Activated naive CD4-positive, alpha-beta T cell treated with anti-CD3 and anti-CD28 coated beads, Interleukin-2, amount 10 ng/mL, durations not matched to agents 7 days and 5 days (primary cell): Measurements from ENCODE around the gene TRIM27.
"Not testable (repeated sequence)": the region's sequence is repeated elsewhere in the genome, so short reads cannot be mapped to it uniquely, and the experiment has no call there.

Experiments
- CTCF ChIA-PET: fragments of 350-600 bp; sonication (Branson Sonifier 250); formaldehyde crosslinking; loops from one replicate; lab custom pipeline; 2021; ENCODE audit warnings: antibody characterized with exemption; lab: Charles Lee
- DNase-seq: peaks from one replicate; pipeline ENCODE4 v3.0.0-alpha.2; 2020
- H3K27ac Mint-ChIP-seq: one replicate; pipeline ENCODE4 v1.8.0; 2021; ENCODE audit warnings: mild to moderate bottlenecking, moderate library complexity, mixed read lengths
- H3K27me3 Mint-ChIP-seq: one replicate; pipeline ENCODE4 v1.8.0; 2021; ENCODE audit warnings: mild to moderate bottlenecking, mixed read lengths
- H3K36me3 Mint-ChIP-seq: one replicate; pipeline ENCODE4 v1.8.0; 2021; ENCODE audit warnings: mixed read lengths
- H3K4me1 Mint-ChIP-seq: one replicate; pipeline ENCODE4 v1.8.0; 2021; ENCODE audit warnings: mixed read lengths
- H3K4me3 Mint-ChIP-seq: one replicate; pipeline ENCODE4 v1.8.0; 2021; ENCODE audit warnings: mild to moderate bottlenecking, moderate library complexity, mixed read lengths
- H3K9me3 Mint-ChIP-seq: one replicate; pipeline ENCODE4 v1.8.0; 2021; ENCODE audit warnings: mixed read lengths

Gene TRIM27

GRCh38 chr6:28856620-28857005 lies 67.2 kb downstream of the TRIM27 start:
- CTCF ChIA-PET, result no interaction called here
- H3K27ac Mint-ChIP-seq, result no peak overlapping the region

GRCh38 chr6:28854405-28854804 lies 69.4 kb downstream of the TRIM27 start:
- H3K27ac Mint-ChIP-seq, H3K4me3 Mint-ChIP-seq, H3K36me3 Mint-ChIP-seq, CTCF ChIA-PET, DNase-seq, H3K4me1 Mint-ChIP-seq: not testable (repeated sequence)
- H3K27me3 Mint-ChIP-seq, result peaks cover 19% of the 10 kb centered on the region
- peaks cover 10% of the 10 kb centered on the region for H3K9me3 Mint-ChIP-seq

More at GRCh38 chr6:28856620-28857005, 67.2 kb downstream of the TRIM27 start:
- DNase-seq, result no peak
- Mint-ChIP-seq H3K4me1 (peaks cover 8% of the 10 kb centered on the region), H3K4me3 (no peak overlapping the region), H3K36me3 (peaks cover 1% of the 10 kb centered on the region), H3K9me3 (peaks cover 10% of the 10 kb centered on the region), H3K27me3 (peaks cover 28% of the 10 kb centered on the region)
